SK-N-SH treated with all-trans-retinoic acid at 6 μM for 48 hours (cell line): ENCODE measurements around the gene KCNQ5.

Source experiments
- ATAC-seq: fragments of 200-7000 bp; cut with Tn5 transposase; 3 replicates; pipeline ENCODE4 v1.9.1; 2020; ENCODE audit warnings: mild to moderate bottlenecking, moderate library complexity
- ARNTL ChIP-seq: fragments of 450-650 bp; formaldehyde crosslinking; IDR thresholded peaks from 2 replicates; pipeline ENCODE4 v1.5.0; 2020; ENCODE audit warnings: low read depth, mild to moderate bottlenecking, moderate library complexity, borderline replicate concordance
- CSDC2 ChIP-seq: fragments of 250-450 bp; sonication (Bioruptor Pico); IDR thresholded peaks from 2 replicates; pipeline ENCODE4 v1.5.0; 2020; ENCODE audit warnings: mild to moderate bottlenecking, moderate library complexity
- CSRNP3 ChIP-seq: fragments of 250-450 bp; sonication (Bioruptor Pico); IDR thresholded peaks from 2 replicates; pipeline ENCODE4 v1.5.1; 2021; ENCODE audit warnings: mild to moderate bottlenecking, moderate library complexity
- ESRRG ChIP-seq: fragments of 250-450 bp; sonication (Bioruptor Pico); IDR thresholded peaks from 2 replicates; pipeline ENCODE4 v1.6.1; 2021; ENCODE audit warnings: mild to moderate bottlenecking
- GLIS3 ChIP-seq: fragments of 250-450 bp; sonication (Bioruptor Pico); IDR thresholded peaks from 2 replicates; pipeline ENCODE4 v1.5.0; 2020; ENCODE audit warnings: mild to moderate bottlenecking, moderate library complexity
- ISL1 ChIP-seq: fragments of 250-450 bp; sonication (Bioruptor Pico); IDR thresholded peaks from 2 replicates; pipeline ENCODE4 v2.1.2; 2022; ENCODE audit warnings: mild to moderate bottlenecking, moderate library complexity
- OSR1 ChIP-seq: fragments of 250-450 bp; sonication (Bioruptor Pico); IDR thresholded peaks from 2 replicates; pipeline ENCODE4 v1.8.0; 2022; ENCODE audit warnings: moderate library complexity, mild to moderate bottlenecking, inconsistent platforms
- PATZ1 ChIP-seq: fragments of 250-450 bp; sonication (Bioruptor Pico); IDR thresholded peaks from 2 replicates; pipeline ENCODE4 v1.8.0; 2020; ENCODE audit warnings: mild to moderate bottlenecking, moderate library complexity, borderline replicate concordance
- POU6F1 ChIP-seq: fragments of 250-450 bp; sonication (Bioruptor Pico); IDR thresholded peaks from 2 replicates; pipeline ENCODE4 v1.8.0; 2021; ENCODE audit warnings: low read depth, mild to moderate bottlenecking, moderate library complexity, borderline replicate concordance
- PPARA ChIP-seq: fragments of 250-450 bp; sonication (Bioruptor Pico); IDR thresholded peaks from 2 replicates; pipeline ENCODE4 v1.5.0; 2020; ENCODE audit warnings: mild to moderate bottlenecking, borderline replicate concordance
- RARB ChIP-seq: fragments of 250-450 bp; sonication (Bioruptor Pico); IDR thresholded peaks from 2 replicates; pipeline ENCODE4 v1.8.0; 2021; ENCODE audit warnings: mild to moderate bottlenecking, moderate library complexity
- SNAI2 ChIP-seq: fragments of 250-450 bp; sonication (Bioruptor Pico); IDR thresholded peaks from 2 replicates; pipeline ENCODE4 v1.5.0; 2020; ENCODE audit warnings: mild to moderate bottlenecking, moderate library complexity
- TCF4 ChIP-seq: fragments of 250-450 bp; sonication (Bioruptor Pico); IDR thresholded peaks from 2 replicates; pipeline ENCODE4 v1.8.0; 2021; ENCODE audit warnings: mild to moderate bottlenecking, moderate library complexity, borderline replicate concordance
- TOX ChIP-seq: fragments of 250-450 bp; sonication (Bioruptor Pico); IDR thresholded peaks from 2 replicates; pipeline ENCODE4 v1.8.0; 2021; ENCODE audit warnings: mild to moderate bottlenecking, moderate library complexity, borderline replicate concordance
- TSHZ2 ChIP-seq: fragments of 250-450 bp; sonication (Bioruptor Pico); IDR thresholded peaks from 2 replicates; pipeline ENCODE4 v1.5.0; 2020; ENCODE audit warnings: mild to moderate bottlenecking, moderate library complexity
- ZC3H10 ChIP-seq: fragments of 250-450 bp; sonication (Bioruptor Pico); IDR thresholded peaks from 2 replicates; pipeline ENCODE4 v1.5.1; 2021; ENCODE audit warnings: mild to moderate bottlenecking, moderate library complexity
- ZFP3 ChIP-seq: fragments of 250-450 bp; sonication (Bioruptor Pico); IDR thresholded peaks from 2 replicates; pipeline ENCODE4 v1.5.0; 2020; ENCODE audit warnings: mild to moderate bottlenecking, moderate library complexity
- ZFP30 ChIP-seq: fragments of 450-650 bp; formaldehyde crosslinking; IDR thresholded peaks from 2 replicates; pipeline ENCODE4 v1.5.0; 2022; ENCODE audit warnings: mild to moderate bottlenecking, moderate library complexity
- ZNF565 ChIP-seq: fragments of 450-650 bp; formaldehyde crosslinking; conservative IDR thresholded peaks from 2 replicates; pipeline ENCODE4 v1.5.0; 2020; ENCODE audit warnings: low read depth, mild to moderate bottlenecking, moderate library complexity
- ZNF70 ChIP-seq: fragments of 450-650 bp; formaldehyde crosslinking; IDR thresholded peaks from 2 replicates; pipeline ENCODE4 v1.5.0; 2020; ENCODE audit warnings: mild to moderate bottlenecking, moderate library complexity
- ZNF8 ChIP-seq: fragments of 450-650 bp; formaldehyde crosslinking; IDR thresholded peaks from 2 replicates; pipeline ENCODE4 v1.5.0; 2020; ENCODE audit warnings: mild to moderate bottlenecking, moderate library complexity

The KCNQ5 gene

GRCh38 chr6:73003302-73003701 is 381.4 kb downstream of the KCNQ5 start:
- TF ChIP-seq ZNF565 (no peak), ZFP3 (no peak), POU6F1 (CRISPR knock-in tag) (no peak)
- TF ChIP-seq, all 23 proteins: peak for 0
- ATAC-seq, result no peak

GRCh38 chr6:73004231-73004630 is 382.4 kb downstream of the KCNQ5 start:
- TF ChIP-seq ZC3H10, result no peak
- TF ChIP-seq ZFP30 (CRISPR knock-in tag), result no peak
- TF ChIP-seq ISL1, result no peak
- no peak for TF ChIP-seq ZFP3
- TF ChIP-seq CSRNP3 (CRISPR knock-in tag), result no peak
- no peak for ATAC-seq

- no peak for TF ChIP-seq TSHZ2 (CRISPR knock-in tag)
- ATAC-seq, result no peak
Observed at GRCh38 chr6:73004861-73005260, 383.0 kb downstream of the KCNQ5 start.

- TF ChIP-seq ZFP3 (no peak), CSDC2 (no peak)
- no peak for ATAC-seq
Observed at GRCh38 chr6:73006146-73006545, 384.3 kb downstream of the KCNQ5 start.

- no peak for ATAC-seq
- TF ChIP-seq ESRRG (no peak), ZNF70 (CRISPR knock-in tag) (no peak), TSHZ2 (CRISPR knock-in tag) (no peak), ZFP30 (CRISPR knock-in tag) (no peak), CSDC2 (no peak), OSR1 (no peak), ISL1 (no peak), ZNF8 (CRISPR knock-in tag) (no peak), GLIS3 (CRISPR knock-in tag) (no peak), PATZ1 (CRISPR knock-in tag) (no peak), RARB (CRISPR knock-in tag) (no peak), ZFP3 (no peak), ZC3H10 (no peak), SNAI2 (CRISPR knock-in tag) (no peak), ARNTL (CRISPR knock-in tag) (no peak), ZNF565 (no peak), TOX (CRISPR knock-in tag) (no peak), TCF4 (CRISPR knock-in tag) (no peak), PPARA (CRISPR knock-in tag) (no peak), CSRNP3 (CRISPR knock-in tag) (no peak)
Observed at GRCh38 chr6:73011945-73012344, 390.1 kb downstream of the KCNQ5 start.
